ENCODE measurements around the gene KIAA1755. TPM values are rescaled to one million over a fixed set of nuclear protein-coding genes. Genes with fewer than 3 reads are reported as not detected.

Gene KIAA1755
- total RNA-seq, 4 donors from 2014 or later: 1.1 to 3.6 (median 2.1) TPM

- TF ChIP-seq CTCF (IDR thresholded peaks at IDR 0.05; ENCODE audit: low read depth): no peak
Measured at GRCh38 chr20:38209054-38209675, 51.4 kb downstream of the KIAA1755 start.

GRCh38 chr20:38208523-38208922 is 52.0 kb downstream of the KIAA1755 start:
- TF ChIP-seq CTCF (IDR thresholded peaks at IDR 0.05; ENCODE audit: low read depth): no peak

GRCh38 chr20:38208088-38208487 is 52.4 kb downstream of the KIAA1755 start:
- no peak for TF ChIP-seq CTCF (IDR thresholded peaks at IDR 0.05; ENCODE audit: low read depth)

GRCh38 chr20:38207621-38208020 is 52.9 kb downstream of the KIAA1755 start:
- no peak for TF ChIP-seq CTCF (IDR thresholded peaks at IDR 0.05; ENCODE audit: low read depth)

GRCh38 chr20:38205001-38205400 is 55.5 kb downstream of the KIAA1755 start:
- no peak for TF ChIP-seq CTCF (IDR thresholded peaks at IDR 0.05; ENCODE audit: low read depth)

GRCh38 chr20:38203981-38204357 is 56.6 kb downstream of the KIAA1755 start:
- no peak for TF ChIP-seq CTCF (IDR thresholded peaks at IDR 0.05; ENCODE audit: low read depth)

- no peak for TF ChIP-seq CTCF (IDR thresholded peaks at IDR 0.05; ENCODE audit: low read depth)
Measured at GRCh38 chr20:38203337-38203980, 57.1 kb downstream of the KIAA1755 start.
